ENCODE measurements around the gene UNCX. TPM values are rescaled to one million over a fixed set of nuclear protein-coding genes. Genes with fewer than 3 reads are reported as not detected.

UNCX gene
- total RNA-seq, 1 donor from 2014 or later: not detected

DNA sequence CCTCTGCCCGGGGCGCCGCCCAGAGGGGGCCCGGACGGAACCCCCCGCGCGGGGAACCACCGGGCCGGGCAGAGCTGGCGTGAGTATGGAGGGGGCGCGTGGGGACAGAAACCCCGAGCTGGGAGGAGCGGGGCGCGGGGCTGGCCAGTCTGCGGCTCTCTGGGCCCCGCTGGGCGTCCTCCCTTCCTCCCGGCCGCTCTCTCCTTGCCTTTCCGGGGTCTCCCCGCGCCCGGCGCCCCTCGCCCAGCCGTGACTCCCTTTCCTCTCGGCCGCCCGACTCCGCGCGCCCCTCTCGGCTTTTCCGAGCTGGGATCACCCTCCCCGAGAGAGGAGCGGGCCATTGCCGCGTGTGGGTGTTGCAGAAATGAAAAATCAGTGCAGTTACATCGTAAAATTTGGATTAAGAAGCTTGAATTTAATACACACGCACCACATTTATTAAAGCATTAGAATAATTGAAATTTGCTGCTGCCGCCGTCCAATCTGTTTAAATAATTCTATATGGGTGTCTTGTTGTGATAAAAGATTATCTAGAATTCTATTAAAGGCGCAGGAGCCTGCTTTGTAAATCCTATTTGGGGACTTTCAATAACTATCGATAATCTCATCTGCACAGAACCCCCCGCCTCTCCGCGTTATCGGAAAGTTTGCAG lies 9.1 kb downstream of the UNCX start:
- DNase-seq (ENCODE audit: low spot score in 2 of 2) (no peak), FAIRE-seq (no peak)

DNA sequence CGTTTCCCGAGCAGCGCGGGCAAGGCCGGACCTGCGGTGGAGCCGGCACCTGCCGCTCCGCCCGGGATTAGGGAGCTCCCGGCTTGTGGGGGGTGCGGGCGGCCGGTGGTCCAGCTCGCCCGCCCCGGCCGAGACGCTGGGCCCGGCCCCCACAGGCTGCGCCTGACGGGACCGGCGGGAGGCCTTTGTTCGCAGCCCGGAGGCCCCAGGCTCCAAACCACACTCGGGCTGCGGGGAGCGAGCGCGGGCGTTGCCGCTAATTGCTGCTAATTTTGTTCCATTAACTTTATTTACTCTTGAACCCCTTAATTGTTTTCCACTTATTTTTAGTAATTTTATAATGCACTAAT lies 9.6 kb downstream of the UNCX start:
- FAIRE-seq (no peak), DNase-seq (ENCODE audit: low spot score in 2 of 2) (no peak)

GRCh38 chr7:1242606-1243289 lies 10.1 kb downstream of the UNCX start:
- DNase-seq (ENCODE audit: low spot score in 2 of 2) (no peak), FAIRE-seq (no peak)

- FAIRE-seq (no peak), DNase-seq (ENCODE audit: low spot score in 2 of 2) (no peak)
Observed at GRCh38 chr7:1243290-1243963, 10.8 kb downstream of the UNCX start.

DNA sequence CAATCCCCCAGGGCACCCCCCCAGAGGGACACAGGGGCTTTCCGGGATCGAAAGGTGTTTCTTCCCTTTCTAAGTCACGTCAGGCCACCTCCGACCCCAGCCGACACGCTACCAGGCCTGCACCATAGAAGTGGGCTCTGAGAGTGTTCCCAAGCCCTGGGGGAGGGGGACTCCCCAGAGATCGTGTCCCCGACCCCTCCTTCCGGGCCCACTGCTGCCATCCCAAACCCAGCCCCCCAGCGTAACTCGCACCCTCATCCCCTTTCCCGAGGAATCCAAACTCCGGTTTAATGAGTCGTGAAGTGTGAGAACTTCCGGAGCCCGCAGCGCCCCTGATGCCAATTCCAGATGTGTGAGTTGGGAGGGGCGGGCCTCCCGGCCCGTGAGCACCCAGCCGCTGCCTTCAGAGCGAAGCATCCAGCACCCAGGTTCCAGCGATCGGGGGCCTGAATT lies 11.3 kb downstream of the UNCX start:
- no peak for DNase-seq (ENCODE audit: low spot score in 2 of 2)

GRCh38 chr7:1244700-1245523 lies 12.2 kb downstream of the UNCX start:
- DNase-seq (ENCODE audit: low spot score in 2 of 2) (no peak), FAIRE-seq (no peak)

More for the DNA sequence above, 11.3 kb downstream of the UNCX start:
- FAIRE-seq: no peak

DNA sequence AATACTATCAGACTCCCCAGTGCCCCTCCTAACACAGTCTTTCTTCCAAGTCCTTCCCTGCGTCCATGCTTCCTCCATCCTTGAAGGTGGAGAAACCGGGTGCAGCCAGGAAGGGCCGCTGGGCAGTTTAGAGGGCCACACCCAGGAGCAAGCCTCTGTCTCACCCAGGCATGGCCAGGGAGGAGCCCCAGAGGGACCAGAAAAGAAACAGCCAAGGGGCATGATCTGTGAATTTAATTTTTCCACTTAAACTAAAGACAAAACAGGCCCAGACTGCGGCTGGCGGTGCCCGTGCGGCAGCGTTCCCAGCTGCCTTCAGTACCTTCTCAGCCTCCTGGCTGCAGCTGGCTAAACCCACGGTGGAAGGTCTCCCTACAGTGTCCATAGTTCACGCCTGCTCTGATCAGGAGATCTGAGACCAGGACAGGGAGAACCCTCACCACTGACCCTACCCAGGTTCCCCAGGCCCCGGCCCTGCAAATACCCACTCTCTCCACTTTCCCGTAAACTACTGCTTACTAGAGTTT lies 12.9 kb downstream of the UNCX start:
- DNase-seq (ENCODE audit: low spot score in 2 of 2) (no peak), FAIRE-seq (no peak)

DNA sequence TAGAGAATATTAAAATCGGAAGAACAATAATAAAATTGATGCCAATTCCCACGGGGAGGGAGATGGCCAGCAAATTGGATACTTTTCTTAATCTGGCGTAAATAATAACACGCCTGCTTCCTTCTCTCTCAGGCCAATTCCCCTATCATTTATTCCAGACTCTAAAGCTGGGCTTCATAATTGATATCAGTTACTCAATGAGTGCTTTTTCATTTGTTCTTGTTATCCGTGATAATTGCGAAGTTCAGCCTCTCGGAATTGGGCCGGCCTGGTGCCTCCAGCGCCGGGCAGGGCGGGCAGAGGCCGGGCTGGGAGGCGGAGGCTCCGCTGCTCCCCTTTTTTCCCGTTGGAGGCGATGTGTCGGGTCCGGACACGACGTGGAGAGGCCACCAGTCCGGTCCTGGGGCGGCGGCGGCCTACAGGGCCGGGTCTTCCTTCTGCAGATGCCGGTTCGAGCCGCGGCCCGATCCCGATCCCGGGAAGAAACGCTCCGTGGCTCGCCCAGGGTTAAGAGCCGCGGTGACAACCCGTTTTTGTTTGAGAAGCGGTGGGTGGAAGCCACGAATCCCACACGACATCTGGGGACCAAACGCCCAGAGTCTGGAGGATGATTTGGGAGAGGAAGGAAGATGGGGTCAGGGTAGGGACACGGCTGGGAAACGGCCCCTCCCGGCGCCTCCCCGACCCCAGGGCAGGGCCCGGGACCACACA lies 13.6 kb downstream of the UNCX start:
- no peak for FAIRE-seq
- no peak for DNase-seq (ENCODE audit: low spot score in 2 of 2)

DNA sequence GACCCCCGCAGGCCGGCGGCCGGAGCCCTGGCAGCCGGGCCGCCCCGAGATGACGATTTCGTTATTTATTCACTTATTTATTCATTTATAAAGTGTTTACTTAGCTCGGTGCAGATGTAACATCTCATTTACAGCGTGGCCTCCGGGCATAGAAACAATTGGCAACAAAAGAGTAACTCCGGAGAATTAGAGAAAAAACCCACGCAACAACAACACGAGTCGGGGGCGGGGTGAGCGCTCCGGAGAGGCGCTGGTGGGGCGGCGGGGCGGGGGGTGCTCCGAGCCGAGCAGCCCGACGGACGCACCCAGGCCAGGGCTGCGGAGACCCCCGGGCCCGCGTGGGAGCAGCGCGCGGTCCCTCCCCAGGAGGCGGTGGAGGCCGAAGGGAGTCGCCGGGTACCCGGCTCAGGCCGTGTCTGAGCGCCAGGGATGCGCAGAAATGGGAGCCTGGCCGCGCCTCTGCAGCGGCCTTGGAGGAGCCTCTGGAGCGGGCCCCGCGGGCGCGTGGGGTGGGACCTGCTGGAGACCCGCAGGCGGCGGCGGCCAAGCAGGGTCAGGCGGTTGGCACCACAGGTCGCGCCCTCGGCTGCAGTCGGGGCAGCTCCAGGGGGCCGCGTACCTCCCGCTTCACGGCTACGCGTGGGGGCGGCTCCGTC lies 14.3 kb downstream of the UNCX start:
- no peak for DNase-seq (ENCODE audit: low spot score in 2 of 2)
- no peak for FAIRE-seq

DNA sequence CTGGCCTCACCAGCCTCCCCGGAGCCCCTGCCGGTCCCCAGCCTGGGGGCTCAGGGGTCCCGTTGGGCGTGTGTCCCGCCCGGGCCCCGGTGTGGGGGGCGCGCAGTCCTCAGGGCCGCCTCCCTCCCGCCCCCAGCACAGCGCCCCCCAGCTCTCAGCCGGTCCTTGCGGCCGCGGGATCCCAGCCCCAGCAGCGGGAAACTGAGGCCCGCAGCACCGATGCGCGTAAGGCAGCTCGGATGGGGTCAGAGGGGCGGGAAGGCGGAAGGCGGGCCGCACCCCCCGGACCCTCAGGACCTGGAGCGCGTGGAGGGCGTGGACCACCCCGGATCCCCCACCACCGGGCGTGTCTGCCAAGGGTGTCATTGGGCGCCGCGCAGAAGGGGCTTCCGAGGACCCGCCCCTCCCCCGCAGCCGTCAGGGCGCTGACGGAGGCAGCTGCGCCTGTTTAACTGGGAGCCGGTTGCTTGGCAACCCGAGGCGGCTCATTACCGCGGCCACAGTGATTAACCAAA lies 14.9 kb downstream of the UNCX start:
- DNase-seq (ENCODE audit: low spot score in 2 of 2) (peak in 1 of 2 donors; percentile 63), FAIRE-seq (no peak)

DNA sequence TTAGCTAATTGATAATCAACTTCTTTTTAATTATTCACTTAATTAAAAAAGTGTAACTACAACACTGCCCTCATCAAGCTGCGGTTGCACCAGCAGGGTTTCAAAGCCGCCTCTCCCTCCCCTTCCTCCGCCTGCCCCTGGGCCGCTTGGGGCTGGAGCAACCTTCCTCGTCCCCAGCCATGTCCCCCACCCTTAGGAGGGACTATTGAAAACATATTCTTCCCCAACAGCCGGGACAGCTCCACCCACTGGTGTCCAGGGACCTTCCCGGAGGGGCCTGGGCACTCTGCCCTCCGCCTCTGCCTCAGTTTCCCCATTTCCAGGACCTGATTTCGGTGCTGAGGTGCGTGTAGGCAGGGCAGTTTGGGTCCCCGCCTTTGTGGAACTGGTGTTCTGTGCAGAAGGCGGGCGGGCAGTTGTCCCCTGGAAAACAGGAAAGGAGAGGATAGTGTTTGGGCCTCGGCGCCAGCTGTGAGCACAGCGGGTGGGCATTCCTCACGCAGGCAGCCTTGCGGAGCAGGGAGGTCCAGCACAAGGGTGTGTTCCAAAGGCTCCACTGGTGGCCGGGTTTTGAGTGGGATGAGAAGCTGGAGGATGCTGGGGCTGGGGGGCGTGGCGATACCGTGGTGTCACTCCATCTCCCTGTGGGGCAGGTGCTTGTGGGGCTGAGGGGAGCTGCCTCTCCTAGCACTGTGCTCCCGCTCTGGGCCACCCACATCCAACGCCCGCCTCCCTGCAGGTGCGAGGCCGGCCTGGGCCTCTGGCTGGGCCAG lies 15.7 kb downstream of the UNCX start:
- no peak for DNase-seq (ENCODE audit: low spot score in 2 of 2)
- no peak for FAIRE-seq

- DNase-seq (ENCODE audit: low spot score in 2 of 2) (no peak), FAIRE-seq (no peak)
Observed at GRCh38 chr7:1248916-1249581, 16.4 kb downstream of the UNCX start.

- FAIRE-seq: no peak
- no peak for DNase-seq (ENCODE audit: low spot score in 2 of 2)
Observed at GRCh38 chr7:1249731-1250130, 17.1 kb downstream of the UNCX start.

GRCh38 chr7:1250901-1251300 lies 18.2 kb downstream of the UNCX start:
- no peak for DNase-seq (ENCODE audit: low spot score in 2 of 2)
- FAIRE-seq: no peak

GRCh38 chr7:1251796-1252539 lies 19.3 kb downstream of the UNCX start:
- FAIRE-seq (no peak), DNase-seq (ENCODE audit: low spot score in 2 of 2) (no peak)

DNA sequence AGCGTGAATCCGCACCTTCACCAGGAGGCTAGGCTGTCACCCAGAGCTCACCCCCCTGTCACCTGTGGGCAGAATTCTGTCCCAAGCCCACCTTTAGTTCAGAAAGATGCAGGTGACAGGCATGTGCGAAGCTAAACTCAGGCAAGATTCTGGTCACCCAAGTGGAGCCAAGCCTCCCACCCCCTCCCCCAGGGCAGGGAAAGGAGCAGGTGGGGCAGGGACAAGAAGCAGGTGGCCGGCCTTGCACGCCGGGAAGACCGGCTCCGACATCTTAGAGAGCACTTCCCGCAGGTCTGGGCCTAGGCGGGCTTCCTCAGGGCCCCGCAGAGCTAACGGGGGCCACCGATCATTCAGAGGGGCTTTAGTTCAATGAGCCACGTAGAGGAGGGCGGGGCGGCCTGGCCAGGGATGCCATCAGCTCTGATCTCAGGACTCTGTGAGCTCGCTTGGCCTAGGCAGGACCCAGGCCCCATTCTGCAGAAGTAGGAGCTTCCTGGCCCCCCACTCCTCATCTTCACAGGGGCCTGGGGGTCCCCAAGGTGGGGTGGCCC lies 19.9 kb downstream of the UNCX start:
- no peak for DNase-seq (ENCODE audit: low spot score in 2 of 2)

GRCh38 chr7:1253681-1254181 lies 21.1 kb downstream of the UNCX start:
- DNase-seq (ENCODE audit: low spot score in 2 of 2) (no peak), FAIRE-seq (no peak)

More for the DNA sequence above, 19.9 kb downstream of the UNCX start:
- FAIRE-seq: no peak
